Measurements from ENCODE around the gene FGD4.
A peak's percentile ranks its signal among the peaks of the same experiment; 100 is the strongest.

DNA sequence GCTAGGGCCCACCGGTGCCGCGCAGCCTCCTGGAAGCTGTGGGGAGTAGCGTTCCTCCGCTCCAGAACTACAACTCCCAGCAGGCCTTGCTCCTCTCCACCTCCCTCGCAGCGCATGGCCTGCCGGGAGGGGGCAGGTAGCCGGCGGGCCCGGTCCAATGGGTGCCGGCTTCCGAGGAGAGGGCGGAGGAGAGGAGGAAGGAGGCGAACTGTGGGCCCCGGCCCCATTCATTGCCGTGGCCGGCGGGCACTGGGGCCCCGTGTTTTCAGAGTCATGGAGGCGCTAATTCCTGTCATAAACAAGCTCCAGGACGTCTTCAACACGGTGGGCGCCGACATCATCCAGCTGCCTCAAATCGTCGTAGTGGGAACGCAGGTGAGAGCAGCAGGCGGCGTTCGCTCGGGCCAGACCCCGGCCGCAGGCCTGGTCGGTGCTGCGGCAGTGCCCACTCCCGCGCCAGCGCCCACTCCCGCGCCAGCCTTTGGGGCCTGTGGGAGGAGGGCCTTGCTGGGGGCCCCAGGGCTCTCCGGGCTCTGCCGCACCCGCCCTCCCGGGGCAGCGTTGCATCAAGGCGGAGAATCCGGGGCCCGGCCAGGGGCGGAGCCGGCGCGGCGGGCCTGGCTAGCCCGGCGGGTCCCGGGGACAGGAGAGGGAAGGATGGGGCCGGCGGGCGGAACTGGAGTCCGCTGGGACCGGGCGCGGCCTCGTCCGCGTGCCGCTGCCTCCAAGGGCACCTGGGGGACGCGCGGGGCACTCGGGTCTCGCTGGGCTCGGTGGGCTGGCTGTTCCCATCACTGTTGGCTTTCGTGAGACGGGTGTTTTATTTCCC lies 279.9 kb downstream of the FGD4 start, which contains the start of gene DNM1L:
- TF ChIP-seq POLR2AphosphoS5 (IDR thresholded peaks at IDR 0.05) = peak in 2 of 3 donors; percentile 62 to 72
- TF ChIP-seq, protein P1, sequence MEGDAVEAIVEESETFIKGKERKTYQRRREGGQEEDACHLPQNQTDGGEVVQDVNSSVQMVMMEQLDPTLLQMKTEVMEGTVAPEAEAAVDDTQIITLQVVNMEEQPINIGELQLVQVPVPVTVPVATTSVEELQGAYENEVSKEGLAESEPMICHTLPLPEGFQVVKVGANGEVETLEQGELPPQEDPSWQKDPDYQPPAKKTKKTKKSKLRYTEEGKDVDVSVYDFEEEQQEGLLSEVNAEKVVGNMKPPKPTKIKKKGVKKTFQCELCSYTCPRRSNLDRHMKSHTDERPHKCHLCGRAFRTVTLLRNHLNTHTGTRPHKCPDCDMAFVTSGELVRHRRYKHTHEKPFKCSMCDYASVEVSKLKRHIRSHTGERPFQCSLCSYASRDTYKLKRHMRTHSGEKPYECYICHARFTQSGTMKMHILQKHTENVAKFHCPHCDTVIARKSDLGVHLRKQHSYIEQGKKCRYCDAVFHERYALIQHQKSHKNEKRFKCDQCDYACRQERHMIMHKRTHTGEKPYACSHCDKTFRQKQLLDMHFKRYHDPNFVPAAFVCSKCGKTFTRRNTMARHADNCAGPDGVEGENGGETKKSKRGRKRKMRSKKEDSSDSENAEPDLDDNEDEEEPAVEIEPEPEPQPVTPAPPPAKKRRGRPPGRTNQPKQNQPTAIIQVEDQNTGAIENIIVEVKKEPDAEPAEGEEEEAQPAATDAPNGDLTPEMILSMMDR (IDR thresholded peaks at IDR 0.05) = no peak
- TF ChIP-seq POLR2A (IDR thresholded peaks at IDR 0.05) = no peak
